HG03066 (cell line): ENCODE measurements around the gene EXT2.

Experiments used
- ATAC-seq: cut with Tn5 transposase; IDR thresholded peaks from one replicate; pipeline ENCODE4 v1.9.1; 2021; ENCODE audit warnings: low read depth; ENCODE audit not compliant: unreplicated experiment

Gene EXT2

DNA sequence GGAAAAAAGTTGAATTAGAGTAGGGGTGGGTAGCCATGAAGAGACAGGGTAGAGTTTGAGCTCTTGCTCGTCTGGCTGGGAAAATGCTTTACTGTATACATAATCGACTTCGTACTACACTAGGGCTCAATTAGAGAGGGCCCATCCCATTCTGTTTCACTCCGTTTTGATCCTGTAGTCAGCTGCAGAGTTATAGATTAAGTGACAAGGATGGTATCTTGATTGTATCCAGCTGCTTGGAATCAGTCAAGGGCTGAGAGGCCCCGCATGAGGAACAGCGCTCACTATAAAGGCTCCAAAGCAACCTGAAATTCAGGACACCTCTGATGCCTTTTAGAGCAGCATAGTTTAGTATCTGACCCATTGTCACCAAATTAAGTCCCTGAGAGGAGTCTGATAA, 132.9 kb downstream of the EXT2 start:
- ATAC-seq, result no peak

GRCh38 chr11:44229098-44229497, 133.6 kb downstream of the EXT2 start:
- no peak for ATAC-seq

DNA sequence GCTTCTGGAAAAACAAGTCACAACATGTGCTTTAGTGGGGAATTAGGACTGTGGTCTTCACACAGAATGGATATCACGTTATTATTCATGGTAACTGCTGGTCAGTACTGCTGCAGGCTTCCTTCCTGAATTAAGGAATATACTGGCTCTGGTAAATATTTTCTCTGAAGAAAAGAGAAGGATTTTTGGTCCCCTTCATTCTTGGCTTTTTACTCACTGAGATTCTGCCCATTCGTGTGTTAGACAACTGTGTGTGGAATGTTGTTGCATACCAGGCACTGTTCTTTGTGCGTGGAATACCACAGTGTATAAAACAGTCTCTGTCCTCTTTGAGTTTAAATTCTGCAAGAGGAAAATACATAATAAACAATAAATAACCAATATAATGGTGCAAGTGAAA, 134.1 kb downstream of the EXT2 start:
- ATAC-seq, result no peak

DNA sequence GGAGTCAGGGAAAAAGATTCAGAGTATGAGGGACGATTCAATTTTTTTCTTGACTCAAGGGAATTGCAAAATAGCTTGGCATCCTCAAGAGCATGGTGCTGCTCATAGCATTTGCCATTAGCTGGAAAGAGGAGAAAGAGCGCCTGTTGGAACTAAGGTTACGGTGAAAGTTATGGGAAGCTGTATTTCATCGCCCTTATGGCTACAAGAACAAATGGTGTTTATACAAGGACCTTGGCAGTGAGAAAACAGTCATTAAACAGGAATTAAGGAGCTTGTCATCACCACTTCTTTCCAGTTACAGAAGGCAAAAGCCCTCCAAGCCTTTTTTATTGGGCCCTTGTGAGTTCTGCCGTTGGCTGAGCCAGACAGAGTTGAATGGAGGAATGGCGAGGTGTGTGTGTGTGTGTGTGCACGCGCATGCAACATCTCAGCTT, 140.3 kb downstream of the EXT2 start:
- ATAC-seq, result no peak

GRCh38 chr11:44236296-44236695, 140.8 kb downstream of the EXT2 start:
- no peak for ATAC-seq

DNA sequence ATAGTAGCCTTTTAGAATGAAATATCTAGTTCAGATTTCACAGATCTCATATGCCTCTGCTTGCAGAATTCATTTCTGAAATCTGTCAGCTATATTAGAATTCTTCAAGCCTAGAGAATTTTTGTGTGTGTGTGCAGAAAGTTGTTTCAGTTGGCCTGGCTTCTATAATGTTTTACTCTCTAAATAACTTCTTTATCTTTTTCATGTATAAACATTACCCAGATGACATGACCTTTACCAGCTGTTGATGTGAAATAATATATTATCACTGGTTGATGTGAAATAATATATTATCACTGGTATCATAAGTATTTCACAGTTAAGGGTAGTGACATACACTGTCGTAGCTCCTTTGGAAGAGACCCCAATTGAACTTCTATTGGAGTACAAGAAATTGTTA, 141.7 kb downstream of the EXT2 start:
- no peak for ATAC-seq

DNA sequence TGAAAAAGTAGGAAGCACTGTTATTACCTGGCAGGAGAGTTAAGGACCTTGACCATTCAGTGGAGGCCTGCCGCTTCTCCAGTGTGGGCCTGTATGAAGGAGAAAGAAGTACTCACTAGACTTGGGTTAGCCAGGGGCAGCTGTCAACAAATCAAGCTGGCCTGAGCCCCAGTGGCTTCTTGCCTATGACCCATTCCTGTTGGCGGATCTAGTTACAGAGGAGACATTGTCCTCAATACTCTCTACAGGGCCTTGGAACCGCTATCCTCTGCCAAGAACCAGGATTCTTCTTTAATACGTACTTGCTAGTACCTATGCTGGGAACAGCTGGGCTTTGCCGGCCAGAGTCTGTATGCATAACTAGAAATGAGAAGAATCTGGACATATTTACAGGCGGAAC, 146.4 kb downstream of the EXT2 start:
- ATAC-seq, result no peak

DNA sequence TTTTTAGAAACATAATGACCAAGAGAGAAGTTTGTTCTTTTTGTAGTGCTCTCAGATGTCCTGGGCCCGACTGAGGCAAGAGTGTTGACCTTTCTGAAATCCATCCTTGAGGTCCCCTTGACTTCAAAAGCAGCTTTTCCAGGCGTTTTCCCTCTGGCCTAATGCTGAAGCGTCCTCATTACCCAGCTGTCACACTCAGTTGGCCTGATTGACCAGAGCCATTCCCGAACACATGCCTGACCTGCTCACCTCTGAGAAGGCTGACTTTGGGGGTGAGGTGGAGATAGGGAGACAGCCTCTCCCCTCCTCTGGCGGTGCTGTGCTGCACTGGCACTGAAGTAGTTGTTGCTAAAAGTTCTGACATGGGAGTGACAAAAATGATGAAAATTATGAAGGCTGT, 147.6 kb downstream of the EXT2 start:
- ATAC-seq, result no peak

GRCh38 chr11:44243595-44244343, 148.3 kb downstream of the EXT2 start:
- ATAC-seq, result no peak

- ATAC-seq, result no peak
These were observed 149.3 kb downstream of the EXT2 start for GRCh38 chr11:44244639-44245310.

DNA sequence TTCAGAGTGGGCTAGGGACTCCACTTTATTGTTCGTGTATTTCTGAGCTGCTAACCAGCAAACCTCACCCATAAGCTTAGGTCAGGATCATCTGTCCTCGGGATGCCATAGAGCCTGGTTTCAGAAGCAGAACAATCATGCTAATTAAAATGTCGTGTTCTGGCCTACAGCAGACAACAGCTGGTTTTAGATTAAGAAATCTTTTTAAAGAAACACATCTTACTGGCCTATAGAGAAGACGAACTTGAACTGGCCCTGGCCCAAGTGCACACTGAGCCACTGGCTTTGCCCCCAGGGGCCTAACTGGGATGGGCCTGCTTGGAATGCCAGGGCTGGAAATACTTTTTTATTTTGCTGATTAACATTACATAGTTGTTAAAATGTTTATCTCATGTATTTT, 151.2 kb downstream of the EXT2 start:
- ATAC-seq, result no peak

- no peak for ATAC-seq
These were observed 152.0 kb downstream of the EXT2 start for GRCh38 chr11:44247508-44247907.

DNA sequence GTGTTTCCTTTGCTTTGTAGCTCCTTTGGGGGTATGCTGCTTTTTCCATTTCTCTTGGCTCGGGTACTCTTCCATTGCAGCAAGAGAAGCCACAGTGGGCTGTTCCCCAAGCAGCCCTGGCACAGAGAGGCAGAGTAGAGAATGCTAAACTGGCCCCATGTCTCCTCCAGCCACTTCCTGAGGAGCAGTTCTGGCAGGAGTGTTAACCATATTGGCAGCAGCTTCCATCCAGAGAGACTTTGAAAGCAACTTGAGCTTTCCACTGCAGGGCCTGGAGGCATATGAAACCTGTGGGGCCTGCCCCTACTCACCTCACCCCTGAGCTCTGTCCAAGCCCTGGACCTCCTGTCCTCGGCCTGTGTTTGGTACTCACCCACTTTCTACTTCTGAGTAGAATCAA, 152.6 kb downstream of the EXT2 start:
- ATAC-seq, result no peak

- ATAC-seq, result no peak
These were observed 154.9 kb downstream of the EXT2 start for GRCh38 chr11:44250421-44250820.

DNA sequence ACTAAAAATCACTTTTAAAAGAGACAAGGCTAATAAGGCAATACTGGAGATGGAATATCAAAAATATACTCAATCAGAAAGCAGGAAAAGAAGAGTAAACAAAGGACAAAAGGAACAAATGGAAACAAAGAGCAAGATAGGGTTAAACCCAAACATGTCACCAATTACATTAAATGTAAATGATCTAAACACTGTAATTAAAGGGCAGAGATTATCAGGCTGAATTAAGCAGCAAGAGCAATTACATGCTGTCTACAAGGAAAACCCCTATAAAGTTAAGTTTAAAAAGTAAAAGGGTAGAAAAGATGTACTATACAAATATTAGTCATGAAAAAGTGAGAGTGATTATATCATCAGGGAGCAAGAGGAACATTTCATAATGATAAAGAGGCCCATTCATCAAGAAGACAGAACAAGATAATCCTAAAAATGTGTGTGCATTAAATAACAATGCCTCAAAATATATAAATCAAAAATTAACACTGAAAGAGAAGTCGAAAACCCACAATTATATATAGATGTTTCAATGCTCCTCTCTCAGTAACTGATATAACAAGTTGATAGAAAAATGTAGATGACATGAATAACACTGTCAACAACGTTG, 157.6 kb downstream of the EXT2 start:
- no peak for ATAC-seq

DNA sequence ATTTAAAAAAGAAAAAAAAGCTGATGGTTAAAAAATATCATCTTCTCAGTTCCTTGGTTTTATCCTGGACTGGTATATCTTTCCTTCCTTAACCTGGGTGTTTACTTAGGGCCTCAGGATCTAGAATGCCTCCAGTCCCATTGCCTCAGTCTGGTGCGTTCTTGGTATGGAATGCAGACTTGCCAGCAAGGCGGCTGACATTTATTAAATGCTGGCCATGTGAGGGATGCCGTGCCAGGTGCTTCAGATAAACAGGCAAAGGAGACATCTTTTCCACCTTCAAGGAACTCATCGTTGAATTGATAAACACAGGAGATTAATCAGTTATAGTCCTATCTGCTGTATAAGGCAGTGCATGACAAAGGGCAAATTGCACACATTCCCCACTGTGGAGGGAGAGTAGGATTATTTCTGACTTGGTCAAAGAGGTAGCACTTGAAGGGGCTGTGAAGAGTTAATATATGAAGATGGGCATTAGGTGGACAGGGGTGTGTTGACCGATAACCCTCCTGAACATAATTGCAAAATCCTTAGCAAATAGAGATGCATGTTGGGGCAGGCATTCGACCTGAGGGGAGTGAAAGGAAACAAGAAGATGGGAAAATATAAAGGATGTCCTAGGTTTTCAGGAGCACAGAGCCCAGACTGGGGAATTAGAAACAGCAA, 160.1 kb downstream of the EXT2 start:
- ATAC-seq, result no peak

GRCh38 chr11:44256673-44257291, 161.3 kb downstream of the EXT2 start:
- no peak for ATAC-seq

DNA sequence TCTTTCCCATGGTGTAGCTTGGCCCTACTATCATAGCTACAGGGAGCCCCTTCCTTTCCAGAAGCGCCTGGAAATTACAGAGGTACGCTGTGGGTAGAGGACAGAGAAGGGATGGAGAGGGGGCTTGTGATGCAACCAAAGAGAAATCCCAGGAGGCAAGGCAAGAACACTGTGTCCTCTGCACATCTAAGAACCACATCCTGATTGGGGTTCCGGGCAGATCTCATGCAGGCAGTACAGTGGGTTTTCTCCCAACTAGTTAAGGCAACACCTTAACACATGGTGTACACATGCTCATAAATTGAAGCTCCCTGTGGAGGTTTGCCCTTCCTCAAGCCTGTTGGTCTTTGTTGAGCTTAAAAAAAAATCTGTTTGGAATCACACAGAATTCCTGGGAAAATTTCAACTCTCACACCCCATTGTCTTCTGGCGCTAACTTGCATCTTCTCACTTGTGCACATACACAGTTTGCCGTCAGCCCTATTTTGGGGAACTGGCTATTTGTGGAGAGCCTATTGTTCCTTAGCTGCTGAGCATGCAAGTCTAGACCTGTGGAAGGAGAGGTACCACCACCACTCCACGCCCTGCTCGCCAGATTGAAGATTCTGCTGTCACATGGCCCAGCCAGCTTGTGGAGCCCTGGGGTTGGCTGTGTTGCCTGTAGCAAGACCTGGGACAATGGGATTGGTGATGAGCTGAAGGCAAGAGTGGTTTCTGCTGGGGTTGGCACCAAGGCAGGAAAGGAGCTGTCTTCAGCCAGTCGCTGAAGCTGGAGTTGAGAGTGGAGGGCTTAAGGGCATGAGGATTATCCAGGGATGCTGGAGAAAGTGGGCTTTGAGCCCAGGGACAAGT, 162.1 kb downstream of the EXT2 start:
- no peak for ATAC-seq

DNA sequence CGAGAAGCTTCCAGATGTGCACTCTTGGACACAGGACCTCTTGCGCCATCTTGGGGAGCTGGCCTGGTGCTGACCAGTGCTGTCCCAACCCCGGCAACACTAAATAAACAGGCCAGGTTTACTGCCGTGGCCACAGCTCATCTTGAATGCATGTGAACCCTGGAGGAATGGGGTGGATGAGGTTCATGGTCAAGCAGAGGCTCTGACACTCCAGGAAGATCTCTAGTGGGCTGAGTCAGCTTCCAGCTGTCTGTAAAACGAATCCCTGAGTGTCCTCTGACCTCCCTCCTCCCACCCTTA, 162.7 kb downstream of the EXT2 start:
- ATAC-seq, result no peak

GRCh38 chr11:44258839-44259420, 163.5 kb downstream of the EXT2 start:
- ATAC-seq, result no peak
